H1 (cell line): Measurements from ENCODE around the gene C1orf116.

Experiments used
- BRCA1 ChIP-seq: IDR thresholded peaks from 2 replicates; pipeline ENCODE4 v1.6.1; 2012; ENCODE audit warnings: low read depth, low read length, improper control_type of control experiment
- ZNF274 ChIP-seq: IDR thresholded peaks from 2 replicates; pipeline ENCODE4 v1.7.0; 2012; ENCODE audit warnings: low read length, borderline replicate concordance; ENCODE audit errors: extremely low read depth
- TF ChIP-seq, protein P1 (sequence below), 3 experiments: IDR thresholded peaks; 1 replicate in 2 of 3; 2 replicates in 1 of 3; pipeline versions ENCODE4 v1.5.1 to v1.6.1; 2011; ENCODE audit warnings: low read length in 3 of 3, mild to moderate bottlenecking in 3 of 3, inconsistent platforms in 2 of 3, low read depth in 1 of 3, moderate library complexity in 1 of 3; ENCODE audit not compliant: insufficient read depth in 1 of 3; ENCODE audit errors: control extremely low read depth in 1 of 3

GRCh38 chr1:206975306-206975705, 57.2 kb downstream of the C1orf116 start:
- TF ChIP-seq ZNF274 (no peak), BRCA1 (no peak)
- TF ChIP-seq, protein P1, sequence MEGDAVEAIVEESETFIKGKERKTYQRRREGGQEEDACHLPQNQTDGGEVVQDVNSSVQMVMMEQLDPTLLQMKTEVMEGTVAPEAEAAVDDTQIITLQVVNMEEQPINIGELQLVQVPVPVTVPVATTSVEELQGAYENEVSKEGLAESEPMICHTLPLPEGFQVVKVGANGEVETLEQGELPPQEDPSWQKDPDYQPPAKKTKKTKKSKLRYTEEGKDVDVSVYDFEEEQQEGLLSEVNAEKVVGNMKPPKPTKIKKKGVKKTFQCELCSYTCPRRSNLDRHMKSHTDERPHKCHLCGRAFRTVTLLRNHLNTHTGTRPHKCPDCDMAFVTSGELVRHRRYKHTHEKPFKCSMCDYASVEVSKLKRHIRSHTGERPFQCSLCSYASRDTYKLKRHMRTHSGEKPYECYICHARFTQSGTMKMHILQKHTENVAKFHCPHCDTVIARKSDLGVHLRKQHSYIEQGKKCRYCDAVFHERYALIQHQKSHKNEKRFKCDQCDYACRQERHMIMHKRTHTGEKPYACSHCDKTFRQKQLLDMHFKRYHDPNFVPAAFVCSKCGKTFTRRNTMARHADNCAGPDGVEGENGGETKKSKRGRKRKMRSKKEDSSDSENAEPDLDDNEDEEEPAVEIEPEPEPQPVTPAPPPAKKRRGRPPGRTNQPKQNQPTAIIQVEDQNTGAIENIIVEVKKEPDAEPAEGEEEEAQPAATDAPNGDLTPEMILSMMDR (IDR thresholded peaks at IDR 0.05; ENCODE audit: control extremely low read depth in 1 of 3, insufficient read depth in 1 of 3, low read depth in 1 of 3, low read length in 3 of 3), result no peak
